Karpas-422 (cell line): ENCODE measurements around the gene PDZD11. TPM values are rescaled to one million over a fixed set of nuclear protein-coding genes. Genes with fewer than 3 reads are reported as not detected.
"Not testable (repeated sequence)": the region's sequence is repeated elsewhere in the genome, so short reads cannot be mapped to it uniquely, and the experiment has no call there.

Source experiments
- DNase-seq: peaks from one replicate; pipeline ENCODE4 v3.0.0-alpha.2; 2015
- H2AFZ ChIP-seq: fragments of 200-600 bp; sonication (generic); 2 replicates; pipeline ENCODE4 v1.6.1; 2014; ENCODE audit warnings: antibody characterized with exemption, low read length, mixed read lengths
- H3K27ac ChIP-seq: fragments of 200-600 bp; sonication (generic); 2 replicates; pipeline ENCODE4 v1.5.1; 2014; ENCODE audit warnings: mild to moderate bottlenecking, low read length, moderate library complexity
- H3K27me3 ChIP-seq: fragments of 200-600 bp; sonication (generic); 2 replicates; pipeline ENCODE4 v1.6.1; 2014; ENCODE audit warnings: low read length, mixed read lengths
- H3K36me3 ChIP-seq: fragments of 200-600 bp; sonication (generic); 2 replicates; pipeline ENCODE4 v1.6.1; 2014; ENCODE audit warnings: low read length, mixed read lengths; ENCODE audit not compliant: insufficient read depth
- H3K4me1 ChIP-seq: fragments of 200-600 bp; sonication (generic); 2 replicates; pipeline ENCODE4 v1.6.1; 2014; ENCODE audit warnings: mild to moderate bottlenecking, low read length, mixed read lengths
- H3K4me2 ChIP-seq: fragments of 200-600 bp; sonication (generic); 2 replicates; pipeline ENCODE4 v1.6.1; 2014; ENCODE audit warnings: low read length, low read depth, mild to moderate bottlenecking; ENCODE audit not compliant: poor library complexity, severe bottlenecking
- H3K4me3 ChIP-seq: fragments of 200-600 bp; sonication (generic); 2 replicates; pipeline ENCODE4 v1.5.1; 2014; ENCODE audit warnings: mild to moderate bottlenecking, antibody characterized with exemption, low read length, mixed read lengths
- H3K79me2 ChIP-seq: fragments of 200-600 bp; sonication (generic); 2 replicates; pipeline ENCODE4 v1.6.1; 2014; ENCODE audit warnings: mild to moderate bottlenecking, low read length, mixed read lengths
- H3K9ac ChIP-seq: fragments of 200-600 bp; sonication (generic); 2 replicates; pipeline ENCODE4 v1.6.0; 2014; ENCODE audit warnings: low read length
- H3K9me2 ChIP-seq: fragments of 200-600 bp; sonication (generic), shearing (Covaris generic); replicated peaks from 2 replicates; pipeline ENCODE4 v1.6.0; 2014; ENCODE audit warnings: mild to moderate bottlenecking, low read length, moderate library complexity; ENCODE audit not compliant: insufficient read depth
- H3K9me3 ChIP-seq: fragments of 300-700, 200-600 bp; sonication (generic); 2 replicates; pipeline ENCODE4 v1.6.1; 2014; ENCODE audit warnings: low read length, mixed read lengths
- H4K20me1 ChIP-seq: fragments of 200-600 bp; sonication (generic); 2 replicates; pipeline ENCODE4 v1.6.1; 2014; ENCODE audit warnings: mild to moderate bottlenecking, antibody characterized with exemption, low read length, low read depth; ENCODE audit not compliant: insufficient read depth
- total RNA-seq: library from RNA; depleted of rRNA; stranded (reverse); fragments of >200 nt; shearing (Covaris generic); gene quantifications from 2 replicates; pipeline ENCODE4 v1.2.3, GENCODE V29; 2014; ENCODE audit warnings: low replicate concordance; rRNA removed

PDZD11 gene, protein sequence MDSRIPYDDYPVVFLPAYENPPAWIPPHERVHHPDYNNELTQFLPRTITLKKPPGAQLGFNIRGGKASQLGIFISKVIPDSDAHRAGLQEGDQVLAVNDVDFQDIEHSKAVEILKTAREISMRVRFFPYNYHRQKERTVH
- 51.5 and 54.5 TPM in 2 replicates for total RNA-seq

GRCh38 chrX:70289793-70290770 is at the start of gene PDZD11, which contains the start of gene KIF4A:
TSS of gene PDZD11 (minus strand) at chrX:70289927. CDS start at chrX:70289341, 586 bp downstream.
TSS of gene KIF4A (plus strand) at chrX:70290104. CDS start at chrX:70290459, 355 bp downstream.
- peak within 1 kb of the TSS; percentile 72 for H3K4me3 ChIP-seq
- peaks cover 28% of the 10 kb centered on the region for H3K4me1 ChIP-seq
- H3K9me3 ChIP-seq = no peaks in the 10 kb centered on the region
- H3K27ac ChIP-seq = peak within 1 kb of the TSS; percentile 56; the same call in 1 of the 2 replicates
- peaks cover 50% of the 10 kb centered on the region for H3K79me2 ChIP-seq
- H4K20me1 ChIP-seq = no peaks in the 10 kb centered on the region
- H3K9ac ChIP-seq = peak within 1 kb of the TSS; percentile 78
- peak within 1 kb of the TSS; percentile 70 for H3K4me2 ChIP-seq
- H3K9me2 ChIP-seq = no peaks in the 10 kb centered on the region
- peaks cover 15% of the 10 kb centered on the region; the same call in 1 of the 2 replicates for H3K36me3 ChIP-seq
- peak within 1 kb of the TSS; percentile 44; the same call in 1 of the 2 replicates for H2AFZ ChIP-seq
- DNase-seq = peak; percentile 94
- no peaks in the 10 kb centered on the region for H3K27me3 ChIP-seq

- H3K4me2 ChIP-seq = no peak overlapping the region
- no peaks in the 10 kb centered on the region for H4K20me1 ChIP-seq
- H3K79me2 ChIP-seq = no peaks in the 10 kb centered on the region
- H3K4me1 ChIP-seq = no peaks in the 10 kb centered on the region
- H3K9ac ChIP-seq = no peak overlapping the region
- no peak overlapping the region for H2AFZ ChIP-seq
- no peaks in the 10 kb centered on the region for H3K27me3 ChIP-seq
- DNase-seq = no peak
- no peaks in the 10 kb centered on the region; the same call in 1 of the 2 replicates for H3K9me3 ChIP-seq
- no peak overlapping the region for H3K27ac ChIP-seq
- H3K4me3 ChIP-seq = no peak overlapping the region
- peaks cover 12% of the 10 kb centered on the region; the same call in 1 of the 2 replicates for H3K36me3 ChIP-seq
- H3K9me2 ChIP-seq = no peaks in the 10 kb centered on the region
Observed at GRCh38 chrX:70338290-70338689, 48.6 kb upstream of the PDZD11 start.

GRCh38 chrX:70336767-70337166 is 47.0 kb upstream of the PDZD11 start:
- no peak overlapping the region for H3K27ac ChIP-seq
- H3K79me2 ChIP-seq = no peaks in the 10 kb centered on the region
- DNase-seq = no peak
- H3K9me3 ChIP-seq = no peaks in the 10 kb centered on the region; the same call in 1 of the 2 replicates
- H3K27me3 ChIP-seq = no peaks in the 10 kb centered on the region
- no peaks in the 10 kb centered on the region for H4K20me1 ChIP-seq
- H2AFZ ChIP-seq = no peak overlapping the region
- 0 out of 2 replicates have a peak, but pooled peaks cover 6% of the 10 kb centered on the region for H3K36me3 ChIP-seq
- H3K9ac ChIP-seq = no peak overlapping the region
- H3K9me2 ChIP-seq = no peaks in the 10 kb centered on the region
- no peak overlapping the region for H3K4me3 ChIP-seq
- H3K4me1 ChIP-seq = no peaks in the 10 kb centered on the region
- H3K4me2 ChIP-seq = no peak overlapping the region

DNA sequence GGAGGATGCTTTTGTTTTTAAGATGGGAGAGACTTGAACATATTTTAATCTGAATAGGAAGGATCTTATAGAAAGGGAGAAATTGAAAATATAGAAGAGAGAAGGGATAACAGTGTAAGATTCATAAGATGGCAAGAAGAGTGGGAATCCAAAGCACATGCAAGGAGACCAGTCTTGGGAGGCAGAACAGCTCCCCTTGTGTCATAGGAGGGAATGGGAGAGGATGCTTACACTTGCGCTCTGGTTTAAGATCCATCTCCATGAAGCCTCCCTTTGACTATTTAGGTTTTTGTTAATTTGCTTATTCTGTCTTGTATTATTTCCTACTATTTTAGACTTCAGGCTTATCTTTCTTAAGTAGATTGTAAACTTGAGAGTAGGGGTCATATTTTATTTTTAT is 42.9 kb upstream of the PDZD11 start:
- Histone ChIP-seq H3K27me3 (no peaks in the 10 kb centered on the region), H3K4me1 (no peaks in the 10 kb centered on the region), H4K20me1 (no peaks in the 10 kb centered on the region), H3K9me2 (no peaks in the 10 kb centered on the region), H3K36me3 (peaks cover 8% of the 10 kb centered on the region; the same call in 1 of the 2 replicates), H2AFZ (no peak overlapping the region), H3K9me3 (no peaks in the 10 kb centered on the region), H3K79me2 (peaks cover 3% of the 10 kb centered on the region; the same call in 1 of the 2 replicates), H3K9ac (no peak overlapping the region), H3K27ac (no peak overlapping the region), H3K4me2 (no peak overlapping the region), H3K4me3 (no peak overlapping the region)
- no peak for DNase-seq

GRCh38 chrX:70331161-70331560 is 41.4 kb upstream of the PDZD11 start:
- peaks cover 6% of the 10 kb centered on the region; the same call in 1 of the 2 replicates for H3K79me2 ChIP-seq
- no peak overlapping the region for H3K27ac ChIP-seq
- DNase-seq = no peak
- no peaks in the 10 kb centered on the region for H3K4me1 ChIP-seq
- no peaks in the 10 kb centered on the region for H4K20me1 ChIP-seq
- H3K4me2 ChIP-seq = no peak overlapping the region
- H3K27me3 ChIP-seq = no peaks in the 10 kb centered on the region
- H3K36me3 ChIP-seq = peaks cover 8% of the 10 kb centered on the region; the same call in 1 of the 2 replicates
- H3K4me3 ChIP-seq = no peak overlapping the region
- no peak overlapping the region for H3K9ac ChIP-seq
- H3K9me2 ChIP-seq = no peaks in the 10 kb centered on the region
- no peaks in the 10 kb centered on the region for H3K9me3 ChIP-seq
- H2AFZ ChIP-seq = no peak overlapping the region

- Histone ChIP-seq H3K4me3 (no peak overlapping the region), H3K4me2 (no peak overlapping the region), H3K27me3 (no peaks in the 10 kb centered on the region), H3K27ac (no peak overlapping the region), H3K9me3 (no peaks in the 10 kb centered on the region), H3K9me2 (no peaks in the 10 kb centered on the region), H3K79me2 (peaks cover 15% of the 10 kb centered on the region; the same call in 1 of the 2 replicates), H2AFZ (no peak overlapping the region), H4K20me1 (no peaks in the 10 kb centered on the region), H3K36me3 (peaks cover 3% of the 10 kb centered on the region; the same call in 1 of the 2 replicates), H3K9ac (no peak overlapping the region), H3K4me1 (no peaks in the 10 kb centered on the region)
- DNase-seq = no peak
Observed at GRCh38 chrX:70324326-70324725, 34.6 kb upstream of the PDZD11 start.

- not testable (repeated sequence) for H3K27ac ChIP-seq, H3K27me3 ChIP-seq, H4K20me1 ChIP-seq, H3K36me3 ChIP-seq, H3K9me2 ChIP-seq, H3K9ac ChIP-seq, H2AFZ ChIP-seq, H3K4me2 ChIP-seq, DNase-seq, H3K4me3 ChIP-seq, H3K4me1 ChIP-seq, H3K9me3 ChIP-seq
- peaks cover 15% of the 10 kb centered on the region; the same call in 1 of the 2 replicates for H3K79me2 ChIP-seq
Observed at GRCh38 chrX:70323628-70324027, 33.9 kb upstream of the PDZD11 start.

DNA sequence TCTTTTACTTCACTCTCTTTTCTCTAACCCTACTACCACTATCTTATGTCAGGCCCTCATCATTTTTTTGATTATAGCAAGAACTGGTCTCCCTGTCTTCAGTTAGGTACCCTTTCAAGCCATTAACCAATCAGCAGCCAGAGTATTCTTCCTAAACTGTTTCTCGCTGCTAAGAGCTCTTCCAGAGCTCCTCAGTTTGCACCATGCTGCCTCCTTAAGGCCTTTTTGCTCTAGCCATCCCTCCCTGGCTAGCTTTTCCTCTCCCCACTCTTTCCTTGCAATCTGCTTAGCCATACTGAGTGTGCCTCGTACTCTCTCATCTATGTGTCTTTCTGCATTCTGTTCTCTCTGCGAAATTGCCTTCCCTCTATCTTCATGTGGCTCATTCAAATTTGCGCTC is 33.1 kb upstream of the PDZD11 start:
- Histone ChIP-seq H3K79me2 (peaks cover 19% of the 10 kb centered on the region; the same call in 1 of the 2 replicates), H3K4me1 (no peaks in the 10 kb centered on the region), H3K9ac (no peak overlapping the region), H3K9me3 (no peaks in the 10 kb centered on the region), H3K27ac (no peak overlapping the region), H3K4me3 (no peak overlapping the region), H3K4me2 (no peak overlapping the region), H2AFZ (no peak overlapping the region), H4K20me1 (no peaks in the 10 kb centered on the region), H3K27me3 (no peaks in the 10 kb centered on the region), H3K9me2 (no peaks in the 10 kb centered on the region), H3K36me3 (no peaks in the 10 kb centered on the region)
- DNase-seq = no peak
